Measurements from ENCODE around the gene SH3BP4. TPM values are rescaled to one million over a fixed set of nuclear protein-coding genes. Genes with fewer than 3 reads are reported as not detected.

SH3BP4 gene
- total RNA-seq, 1 experiment from 2014 or later: 53.3 TPM

DNA sequence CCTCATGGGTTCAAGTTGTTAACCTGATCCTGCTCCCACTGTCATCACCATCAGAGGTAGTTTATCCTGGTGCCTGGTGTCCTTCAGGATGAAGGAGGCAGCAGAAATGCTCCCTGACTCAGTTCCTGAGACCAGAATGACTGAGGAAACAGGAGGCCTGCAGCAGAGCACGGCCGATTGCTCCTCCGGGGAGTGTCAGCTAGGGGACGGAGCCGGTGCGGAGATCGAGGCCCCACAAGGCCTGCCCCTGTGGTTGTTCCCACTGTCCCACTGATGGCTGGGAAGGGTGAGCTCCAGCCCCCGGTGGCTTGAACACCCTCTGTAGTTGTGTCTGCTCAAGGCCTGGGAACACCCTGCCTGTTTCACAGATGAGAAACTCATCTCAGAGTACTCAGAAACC lies 45.6 kb downstream of the SH3BP4 start:
- DNase-seq (ENCODE audit: low read depth): no peak

GRCh38 chr2:234998404-234999211 lies 46.8 kb downstream of the SH3BP4 start:
- DNase-seq (ENCODE audit: low read depth): peak; percentile 94

DNA sequence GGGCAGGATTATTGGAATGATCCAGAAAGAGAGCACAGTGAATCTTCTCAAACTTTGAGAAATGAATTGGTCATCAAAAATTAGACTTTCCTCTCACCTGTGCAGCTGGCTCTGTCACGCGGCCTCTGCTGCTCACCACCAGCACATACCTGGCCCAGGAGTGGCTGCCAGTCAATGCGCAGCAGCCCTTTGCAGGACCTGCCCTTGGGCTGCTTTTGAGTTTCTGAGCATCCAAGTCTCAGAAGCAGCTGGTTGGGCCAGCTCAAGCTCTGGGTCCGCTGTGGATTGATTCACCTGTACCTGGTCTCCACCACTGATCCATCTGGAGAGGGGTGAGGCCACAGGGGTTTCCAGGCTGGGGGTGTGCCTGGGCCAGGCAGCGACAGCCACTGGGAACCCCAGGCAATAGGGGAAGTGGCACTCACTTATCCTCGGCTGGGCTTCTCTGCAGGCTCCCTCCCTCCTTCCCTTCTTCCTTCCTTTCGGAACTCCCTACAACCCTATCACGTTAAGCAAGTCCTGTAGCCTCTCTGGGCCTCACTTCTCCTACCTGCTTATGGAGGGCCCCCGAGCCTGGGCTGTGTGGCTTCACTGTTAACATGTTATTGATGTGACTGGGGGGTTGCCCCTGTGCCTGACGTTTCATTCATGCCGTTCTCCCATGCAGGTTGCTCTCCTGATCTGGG lies 48.1 kb downstream of the SH3BP4 start:
- DNase-seq (ENCODE audit: low read depth): no peak

DNA sequence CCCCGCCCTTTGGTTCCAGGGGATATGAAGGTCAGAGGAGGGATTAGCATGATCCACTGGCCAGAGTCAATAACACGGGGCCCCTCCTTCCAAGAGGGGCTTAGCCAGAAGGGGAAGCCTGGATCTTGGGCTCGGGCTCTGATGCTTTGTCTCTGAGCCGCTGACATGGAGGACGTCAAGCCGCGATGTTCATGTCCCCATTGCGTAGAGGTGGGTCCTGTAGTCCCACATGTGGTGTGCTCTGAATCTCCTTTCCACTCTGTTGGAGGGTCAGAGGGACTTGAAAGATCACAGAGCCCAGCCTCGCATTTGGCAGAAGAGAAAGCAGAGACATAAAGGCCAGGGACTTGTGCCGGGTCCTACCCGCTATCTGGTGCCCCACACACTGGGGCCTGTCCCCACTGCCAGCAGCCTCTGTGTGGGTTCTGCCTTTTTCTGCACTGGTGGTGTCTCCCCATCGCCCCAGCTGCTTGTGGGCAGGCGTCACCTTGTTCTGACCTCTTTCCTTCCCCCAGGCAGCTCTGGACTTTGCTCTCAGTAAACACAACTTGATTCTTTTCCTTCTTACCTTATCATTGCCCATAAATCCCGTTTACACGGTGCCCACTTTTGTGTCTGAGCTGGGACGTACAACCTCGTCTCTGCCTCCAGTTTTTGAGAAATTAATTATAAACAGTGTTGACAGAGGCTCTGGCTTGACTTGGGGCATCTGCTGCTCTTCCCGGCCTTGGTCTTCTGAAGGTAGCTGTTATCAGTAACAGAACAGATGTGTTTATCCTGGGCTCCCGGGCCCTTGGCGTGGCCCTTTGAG lies 48.8 kb downstream of the SH3BP4 start:
- no peak for DNase-seq (ENCODE audit: low read depth)

DNA sequence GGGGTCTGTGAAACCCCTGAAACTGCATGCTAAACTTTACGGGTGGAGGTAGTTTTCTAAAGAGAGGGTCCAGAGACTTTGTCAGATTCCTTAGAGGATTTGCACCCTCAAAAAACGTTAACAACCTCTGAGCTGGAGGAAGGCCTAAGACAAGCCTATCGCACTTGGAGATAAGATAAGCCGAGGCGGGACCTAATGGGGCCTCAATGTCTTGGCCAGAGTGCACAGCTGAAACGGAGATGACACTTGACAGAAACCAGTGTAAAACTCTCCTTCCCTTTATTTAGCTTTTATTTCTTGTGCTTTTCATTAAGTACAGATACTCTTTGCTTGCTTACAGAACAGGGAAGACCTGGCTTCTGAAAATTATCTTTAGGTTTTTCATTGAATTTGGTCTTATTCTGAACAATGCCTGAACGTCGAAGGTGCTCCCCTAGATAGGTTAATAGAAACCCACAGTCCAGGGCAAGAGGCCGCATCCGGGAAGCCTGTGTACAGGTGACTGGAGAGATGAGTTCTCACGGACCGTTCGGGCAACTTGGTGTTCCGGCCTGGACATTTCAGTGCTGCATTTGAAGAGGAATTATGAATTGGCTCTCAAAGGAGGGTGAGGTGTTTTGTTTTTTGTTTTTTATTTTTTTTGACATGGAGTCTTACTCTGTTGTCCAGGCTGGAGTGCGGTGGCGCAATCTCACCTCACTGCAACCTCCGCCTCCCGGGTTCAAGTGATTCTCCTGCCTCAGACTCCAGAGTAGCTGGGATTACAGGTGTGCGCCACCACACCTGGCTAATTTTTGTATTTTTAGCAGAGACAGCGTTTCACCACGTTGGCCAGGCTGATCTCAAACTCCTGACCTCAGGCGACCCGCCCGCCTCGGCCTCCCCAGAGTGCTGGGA lies 49.7 kb downstream of the SH3BP4 start:
- DNase-seq (ENCODE audit: low read depth): no peak

- peak; percentile 65 for DNase-seq (ENCODE audit: low read depth)
Measured at GRCh38 chr2:235002198-235003095, 50.6 kb downstream of the SH3BP4 start.

DNA sequence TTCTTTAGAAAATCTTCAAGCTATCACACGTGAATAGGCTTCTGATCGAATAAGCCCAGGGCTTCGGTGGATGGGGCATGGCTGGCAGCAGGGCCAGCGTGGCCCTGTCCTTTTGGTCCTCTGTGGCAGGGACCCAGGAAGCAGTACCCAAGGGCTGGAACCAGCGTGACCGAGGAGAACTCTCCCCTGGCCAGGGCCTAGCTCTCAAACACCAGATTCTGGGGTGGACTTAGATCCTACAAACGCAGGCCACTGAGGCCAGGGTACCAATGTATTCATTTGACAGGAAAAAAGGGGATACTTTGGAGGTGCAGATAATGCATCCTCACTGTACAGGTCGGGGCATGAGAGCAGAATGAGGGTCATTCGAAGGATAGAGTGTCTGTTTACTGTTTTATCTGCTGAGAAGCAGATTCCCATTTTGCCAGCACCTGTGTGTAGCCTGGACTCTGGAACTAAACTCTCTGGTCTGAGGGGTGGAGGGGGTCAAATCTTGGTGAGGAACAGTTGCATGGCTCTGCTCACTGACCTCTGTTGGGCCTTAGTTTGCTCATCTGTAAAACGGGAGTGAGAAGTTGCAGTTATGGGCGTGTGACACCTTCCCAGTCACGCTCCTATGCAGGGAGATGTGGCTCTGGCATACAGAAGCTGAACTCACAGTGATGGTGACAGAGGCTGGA lies 51.4 kb downstream of the SH3BP4 start:
- no peak for DNase-seq (ENCODE audit: low read depth)

DNA sequence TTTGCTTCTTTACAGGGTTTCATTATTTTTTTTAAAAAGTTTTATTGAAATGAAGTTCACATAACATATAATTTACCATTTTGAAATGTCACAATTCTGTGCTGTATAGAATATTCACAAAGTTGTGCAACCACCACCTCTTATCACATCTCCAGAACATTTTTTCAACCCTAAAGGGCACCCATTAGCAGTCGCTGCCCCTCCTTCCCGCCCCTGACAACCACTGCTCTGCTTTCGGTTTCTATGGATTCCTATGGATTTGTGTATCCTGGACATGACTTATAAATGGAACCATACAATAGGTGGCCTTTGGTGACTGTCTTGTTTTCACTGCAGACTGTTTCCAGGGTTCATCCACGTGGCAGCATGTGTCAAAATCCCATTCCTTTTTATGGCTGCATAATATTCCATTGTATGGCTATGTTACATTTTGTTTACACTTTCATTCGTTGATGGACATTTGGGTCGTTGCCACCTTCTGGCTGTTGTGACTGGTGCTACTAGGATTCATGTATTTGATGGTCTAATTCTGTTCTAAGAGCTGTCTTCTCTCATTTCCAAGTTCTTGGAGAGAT lies 52.6 kb downstream of the SH3BP4 start:
- DNase-seq (ENCODE audit: low read depth): no peak

DNA sequence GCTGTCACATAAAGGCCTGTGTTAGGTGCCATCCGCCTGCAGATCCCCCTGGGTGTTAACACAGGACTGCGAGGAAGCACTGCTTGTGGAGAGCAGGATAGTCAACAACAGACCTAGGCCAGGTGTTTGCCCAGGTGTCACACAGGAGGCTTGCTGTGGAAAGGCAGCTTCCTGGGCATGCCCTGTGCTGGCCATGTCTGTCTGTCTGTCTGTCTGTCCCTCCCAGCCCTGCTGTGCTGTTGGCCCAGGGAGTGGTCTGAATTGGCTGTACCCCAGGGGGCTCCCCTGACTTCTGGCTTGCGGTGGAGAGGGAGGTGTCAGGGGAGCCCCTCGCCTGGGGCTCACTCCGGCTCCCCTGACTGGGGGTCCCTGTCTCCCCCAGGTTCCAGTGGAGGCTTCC lies 53.2 kb downstream of the SH3BP4 start:
- no peak for DNase-seq (ENCODE audit: low read depth)

DNA sequence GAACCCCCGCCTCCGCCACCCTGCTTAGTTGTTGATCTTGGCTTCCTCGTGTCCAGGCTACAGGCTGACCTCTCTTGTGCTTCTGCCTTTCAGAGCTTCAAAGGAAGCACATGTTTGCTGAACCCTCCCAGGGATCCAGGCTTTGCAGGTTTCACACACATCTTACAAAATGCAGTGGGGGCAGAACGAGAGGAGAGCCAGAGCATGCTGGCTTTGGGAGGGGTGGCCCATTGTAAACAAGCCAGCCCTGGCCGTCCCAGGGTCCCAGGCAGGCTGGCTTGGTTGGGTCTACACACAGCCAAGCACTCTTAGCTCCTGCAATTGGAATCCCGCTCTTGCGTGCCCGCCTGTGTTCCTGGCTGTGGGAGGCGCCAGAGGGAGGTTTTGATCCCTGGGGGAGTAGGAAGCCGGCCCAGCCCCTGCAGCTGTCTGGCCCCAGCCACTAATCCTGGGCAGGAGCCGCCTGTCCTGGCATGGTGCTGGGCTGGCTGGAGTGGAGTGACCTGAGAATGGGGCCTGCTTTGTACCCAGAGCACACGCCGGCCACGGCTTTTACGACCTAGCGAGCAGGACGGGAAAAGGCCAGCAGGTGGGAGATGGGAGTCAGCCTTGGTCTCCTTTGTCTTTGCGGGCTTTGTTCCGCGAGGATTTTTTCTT lies 53.9 kb downstream of the SH3BP4 start:
- peak; percentile 91 for DNase-seq (ENCODE audit: low read depth)

DNA sequence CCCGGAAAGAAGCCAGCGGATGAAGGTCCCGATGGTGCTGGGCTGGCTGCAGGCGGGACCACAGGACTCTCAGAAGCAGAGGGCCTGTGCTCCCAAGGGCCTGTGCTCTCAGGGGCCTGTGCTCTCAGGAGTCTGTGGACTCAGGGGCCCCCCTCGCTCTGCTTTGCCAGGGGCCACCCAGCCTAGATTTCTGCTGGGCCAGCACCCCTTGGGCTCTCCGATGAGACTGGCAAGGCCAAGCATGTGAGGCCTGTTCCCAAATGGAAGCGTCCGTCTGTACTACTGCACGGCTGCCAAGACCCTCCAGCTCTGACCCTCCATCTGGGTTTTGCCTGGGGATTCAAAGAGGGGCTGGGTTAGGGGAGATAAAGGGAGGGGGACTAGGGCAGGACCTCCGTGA lies 54.6 kb downstream of the SH3BP4 start:
- no peak for DNase-seq (ENCODE audit: low read depth)

GRCh38 chr2:235006986-235007385 lies 55.2 kb downstream of the SH3BP4 start:
- DNase-seq (ENCODE audit: low read depth): no peak

DNA sequence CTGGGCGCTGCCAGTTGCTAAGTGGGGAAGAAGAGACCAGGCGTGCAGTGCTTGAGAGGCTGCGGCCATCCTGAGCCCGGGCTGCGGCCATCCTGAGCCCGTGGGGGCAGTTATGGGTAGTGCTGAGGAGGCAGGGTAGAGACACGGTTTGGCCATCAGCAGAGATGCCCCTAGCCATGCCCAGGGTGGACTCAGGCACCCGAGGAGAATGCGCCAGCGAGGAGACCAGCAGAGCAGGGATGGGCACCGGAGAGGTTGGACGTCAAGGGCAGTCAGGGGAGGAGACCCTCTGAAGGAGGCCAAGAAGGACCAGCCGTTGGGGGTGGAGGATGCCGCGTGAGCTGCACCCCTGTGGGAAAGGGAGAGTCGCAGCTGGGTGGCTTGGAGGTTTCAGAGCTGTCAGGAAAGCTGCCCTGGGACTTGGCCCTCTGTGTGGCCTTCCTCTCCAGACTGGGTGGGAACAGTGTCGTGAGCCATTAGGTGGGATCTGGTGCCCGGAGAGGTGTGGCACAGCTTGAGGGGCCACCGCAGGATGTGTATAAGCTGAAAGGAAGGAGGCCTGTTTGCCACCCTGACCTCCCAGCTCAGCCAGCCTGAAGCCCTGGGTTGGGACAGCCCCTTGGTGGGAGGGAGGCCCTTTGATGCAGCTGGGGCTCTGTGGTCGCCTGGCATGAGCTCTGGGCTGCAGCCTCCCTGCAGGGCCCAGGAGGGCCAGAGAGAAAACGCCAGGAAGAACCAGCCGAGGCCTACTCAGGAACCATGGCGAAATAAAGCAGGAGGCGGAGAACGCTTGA lies 56.0 kb downstream of the SH3BP4 start:
- DNase-seq (ENCODE audit: low read depth): no peak

DNA sequence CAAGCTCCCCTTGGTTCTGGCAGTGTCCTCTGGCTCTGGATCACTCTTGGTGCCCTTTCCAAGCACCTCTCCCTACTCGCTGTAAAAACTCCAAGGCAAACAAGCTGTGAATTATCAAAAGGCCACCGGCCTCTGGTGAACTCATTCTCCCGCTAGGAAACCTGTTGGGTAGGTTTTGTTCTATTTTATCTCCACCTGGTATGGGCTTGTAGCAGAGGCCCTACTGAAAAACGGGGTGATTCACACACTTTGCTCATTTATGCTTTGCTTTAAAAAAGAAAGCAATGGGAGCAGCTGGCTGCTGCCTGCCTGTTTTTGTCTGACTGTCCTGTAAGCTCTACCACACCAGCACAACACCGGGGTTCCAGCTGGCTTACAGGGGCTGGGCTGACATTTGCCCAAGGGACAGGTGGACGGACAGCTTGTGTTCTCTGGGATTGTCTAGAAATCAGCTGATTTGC lies 56.8 kb downstream of the SH3BP4 start:
- DNase-seq (ENCODE audit: low read depth): peak; percentile 90

GRCh38 chr2:235009081-235009480 lies 57.3 kb downstream of the SH3BP4 start:
- DNase-seq (ENCODE audit: low read depth): no peak

DNA sequence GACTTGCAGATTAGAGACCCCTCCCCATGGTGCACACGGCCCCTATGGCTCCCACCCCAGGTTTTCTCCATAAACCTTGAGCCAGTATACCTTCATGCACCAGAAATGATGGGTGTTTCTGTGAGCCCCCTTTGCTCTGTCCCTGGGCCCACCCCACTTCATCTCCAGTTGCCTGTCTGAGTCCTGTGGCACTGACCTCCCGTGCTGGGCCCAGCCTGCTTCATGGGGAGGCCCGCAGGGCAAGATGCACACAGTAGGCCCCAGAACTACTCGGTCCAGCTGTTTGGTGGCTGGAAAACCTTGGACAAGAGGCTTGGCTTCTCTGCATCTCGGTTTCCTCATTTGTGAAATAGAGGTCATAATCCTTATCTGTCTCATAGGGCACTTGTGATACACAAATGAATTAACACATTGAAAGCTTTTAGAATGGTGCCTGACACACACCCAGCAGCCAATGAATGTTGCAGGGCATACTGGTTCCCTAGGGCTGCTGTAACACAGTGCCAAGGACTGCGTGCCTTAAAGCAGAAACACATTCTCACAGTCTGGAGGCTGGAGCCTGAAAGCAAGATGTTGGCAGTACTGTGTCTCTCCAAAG lies 58.4 kb downstream of the SH3BP4 start:
- DNase-seq (ENCODE audit: low read depth): no peak

GRCh38 chr2:235011607-235011928 lies 59.8 kb downstream of the SH3BP4 start:
- DNase-seq (ENCODE audit: low read depth): no peak

Data from LHCN-M2 (cell line).